ENCODE results near the gene CSPG4. TPM values are rescaled to one million over a fixed set of nuclear protein-coding genes. Genes with fewer than 3 reads are reported as not detected.

Gene CSPG4
- polyA plus RNA-seq, 1 donor (not counting 4 experiments of a cell fraction or from before 2014, with no cell fraction given): 0.67 TPM

DNA sequence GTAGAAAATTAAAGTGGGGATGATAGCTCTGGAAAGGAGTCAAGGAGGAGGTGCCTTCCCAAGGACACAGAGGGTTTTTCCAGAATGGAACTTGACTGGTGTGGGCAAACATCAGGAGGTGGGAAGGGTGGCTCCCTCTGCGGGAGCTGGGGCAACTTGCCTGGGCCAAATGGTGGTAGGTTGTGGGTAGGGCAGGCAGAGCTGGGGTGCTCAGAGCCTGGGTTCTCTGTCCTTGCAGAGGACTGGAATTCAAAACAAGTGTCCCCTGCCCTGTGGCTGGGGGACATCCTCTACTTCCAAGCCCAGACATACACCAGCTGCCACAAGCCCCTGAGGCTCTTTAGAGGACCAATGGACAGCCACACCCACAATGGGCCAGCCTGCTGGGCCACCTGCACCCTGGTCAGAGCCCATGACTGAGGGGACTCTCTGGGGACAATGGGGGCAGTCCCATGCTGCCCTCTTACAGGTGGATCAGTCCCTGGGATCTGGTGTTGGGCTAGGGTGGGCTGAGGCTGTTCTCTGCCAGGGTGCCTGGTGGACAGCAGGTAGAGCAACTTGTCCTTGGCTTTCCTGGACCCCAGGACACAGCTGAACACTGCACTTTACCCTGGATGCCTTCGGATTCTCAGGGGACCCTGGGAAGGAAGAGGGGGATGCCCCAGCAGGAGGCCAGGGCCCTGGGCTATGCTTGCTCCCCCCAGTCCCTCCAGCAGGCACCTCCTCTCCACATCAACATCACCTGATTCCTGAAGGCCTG lies 38.6 kb upstream of the CSPG4 start:
- dilution Hi-C loops (cut with MboI; ENCODE audit: extremely low pct_ligation_motif_present, low sequenced_read_pairs): no loop called here
- H3K9me1 ChIP-seq (ENCODE audit: control insufficient read depth, extremely low read depth, insufficient read depth, low read length): no peaks in the 10 kb centered on the region
- DNase-seq (ENCODE audit: low read depth, low spot score) (no peak), FAIRE-seq (no peak)
- no peak overlapping the region for H3K4me3 ChIP-seq (ENCODE audit: control insufficient read depth in 2 of 3, extremely low read depth in 1 of 3, insufficient read depth in 2 of 3, low read depth in 1 of 3, low read length in 3 of 3)
- H4K20me1 ChIP-seq (ENCODE audit: control insufficient read depth, extremely low read depth, insufficient read depth, low read length): no peaks in the 10 kb centered on the region
- no peaks in the 10 kb centered on the region for H3K27me3 ChIP-seq (ENCODE audit: control insufficient read depth, extremely low read depth, insufficient read depth, low read length)
- no peaks in the 10 kb centered on the region for H3K79me2 ChIP-seq (ENCODE audit: control insufficient read depth, insufficient read depth, low read length)
- TF ChIP-seq EZH2 (IDR thresholded peaks at IDR 0.05; ENCODE audit: low read length) (no peak), CTCF (optimal IDR thresholded peaks at IDR 0.05 in 1 of 3, IDR thresholded peaks at IDR 0.05 in 1 of 3, conservative IDR thresholded peaks at IDR 0.05 in 1 of 3; ENCODE audit: extremely low read depth in 1 of 3, insufficient read depth in 2 of 3, low read length in 3 of 3) (no peak)
- H3K9ac ChIP-seq (ENCODE audit: control insufficient read depth, extremely low read depth, insufficient read depth, low read length): no peak overlapping the region
- no peaks in the 10 kb centered on the region for H3K9me3 ChIP-seq (ENCODE audit: control insufficient read depth, low read depth, low read length)
- no peaks in the 10 kb centered on the region for H3K4me1 ChIP-seq (ENCODE audit: control insufficient read depth, extremely low read depth, insufficient read depth, low read length)
- H3K27ac ChIP-seq (ENCODE audit: control insufficient read depth, insufficient read depth, low read length): no peak overlapping the region
- H3K4me2 ChIP-seq (ENCODE audit: control insufficient read depth, extremely low read depth, insufficient read depth, low read depth, low read length): no peak overlapping the region
- H3K36me3 ChIP-seq (ENCODE audit: control insufficient read depth in 2 of 2, extremely low read depth in 1 of 2, insufficient read depth in 2 of 2, low read length in 2 of 2): no peaks in the 10 kb centered on the region
- H2AFZ ChIP-seq (ENCODE audit: control insufficient read depth, low read length): no peak overlapping the region

DNA sequence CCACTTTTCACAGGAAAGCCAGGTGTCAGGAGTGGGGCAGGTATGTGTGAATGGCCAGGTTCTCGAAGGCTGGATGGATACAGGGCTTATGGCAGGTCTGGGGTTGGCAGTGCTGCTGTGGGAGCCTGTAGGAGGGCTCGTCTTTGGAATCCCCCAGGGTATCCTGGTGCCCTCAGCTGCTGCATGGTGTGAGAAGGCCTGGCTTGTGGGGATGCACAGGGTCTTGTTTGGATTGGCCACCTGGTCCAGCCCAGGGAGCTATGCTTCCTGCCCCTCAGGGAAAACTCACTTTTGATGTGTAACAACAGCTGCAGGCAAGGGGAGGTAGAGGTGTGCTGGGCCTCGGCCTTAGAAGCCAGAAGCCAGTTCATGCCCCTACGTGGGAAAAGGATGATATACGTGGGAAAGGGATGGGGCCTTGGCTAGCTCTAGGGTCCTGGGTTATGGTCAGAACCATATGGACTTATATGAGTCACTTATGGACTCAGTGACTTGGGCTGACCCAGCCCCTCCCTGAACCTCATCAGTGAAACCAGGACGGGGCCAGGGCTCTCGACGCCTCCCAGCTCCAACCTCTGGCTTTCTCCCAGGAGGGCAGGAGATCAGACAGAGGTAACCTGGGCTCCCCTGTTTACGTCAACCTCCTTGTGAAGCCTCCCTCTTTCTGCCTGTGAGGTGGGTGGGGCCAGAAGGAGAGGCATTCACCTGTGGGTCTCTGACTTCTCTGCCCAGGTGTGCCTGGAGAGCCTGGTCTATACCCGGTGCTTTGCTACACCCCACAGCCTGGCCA lies 37.8 kb upstream of the CSPG4 start:
- Histone ChIP-seq H3K79me2 (ENCODE audit: control insufficient read depth, insufficient read depth, low read length) (no peaks in the 10 kb centered on the region), H3K4me1 (ENCODE audit: control insufficient read depth, extremely low read depth, insufficient read depth, low read length) (no peaks in the 10 kb centered on the region), H3K9me1 (ENCODE audit: control insufficient read depth, extremely low read depth, insufficient read depth, low read length) (no peaks in the 10 kb centered on the region), H3K4me3 (ENCODE audit: control insufficient read depth in 2 of 3, extremely low read depth in 1 of 3, insufficient read depth in 2 of 3, low read depth in 1 of 3, low read length in 3 of 3) (no peak overlapping the region), H2AFZ (ENCODE audit: control insufficient read depth, low read length) (no peak overlapping the region), H3K9ac (ENCODE audit: control insufficient read depth, extremely low read depth, insufficient read depth, low read length) (no peak overlapping the region), H4K20me1 (ENCODE audit: control insufficient read depth, extremely low read depth, insufficient read depth, low read length) (no peaks in the 10 kb centered on the region), H3K27me3 (ENCODE audit: control insufficient read depth, extremely low read depth, insufficient read depth, low read length) (no peaks in the 10 kb centered on the region), H3K27ac (ENCODE audit: control insufficient read depth, insufficient read depth, low read length) (no peak overlapping the region), H3K9me3 (ENCODE audit: control insufficient read depth, low read depth, low read length) (no peaks in the 10 kb centered on the region), H3K36me3 (ENCODE audit: control insufficient read depth in 2 of 2, extremely low read depth in 1 of 2, insufficient read depth in 2 of 2, low read length in 2 of 2) (no peaks in the 10 kb centered on the region), H3K4me2 (ENCODE audit: control insufficient read depth, extremely low read depth, insufficient read depth, low read depth, low read length) (no peak overlapping the region)
- dilution Hi-C loops (cut with MboI; ENCODE audit: extremely low pct_ligation_motif_present, low sequenced_read_pairs): no loop called here
- DNase-seq (ENCODE audit: low read depth, low spot score): no peak
- no peak for FAIRE-seq
- TF ChIP-seq EZH2 (IDR thresholded peaks at IDR 0.05; ENCODE audit: low read length) (no peak), CTCF (optimal IDR thresholded peaks at IDR 0.05 in 1 of 3, IDR thresholded peaks at IDR 0.05 in 1 of 3, conservative IDR thresholded peaks at IDR 0.05 in 1 of 3; ENCODE audit: extremely low read depth in 1 of 3, insufficient read depth in 2 of 3, low read length in 3 of 3) (no peak)
